Colonic mucosa (tissue), 4 donors: ENCODE measurements around the gene TSHR. TPM values are rescaled to one million over a fixed set of nuclear protein-coding genes. Genes with fewer than 3 reads are reported as not detected.

Experiments
- DNase-seq: peaks from one replicate; pipeline ENCODE4 v3.0.0-alpha.2; 2020
- H3K27ac ChIP-seq: fragments of 200-600 bp; one replicate; pipeline ENCODE4 v1.8.0; 2021
- H3K27me3 ChIP-seq: fragments of 200-600 bp; one replicate; pipeline ENCODE4 v1.8.0; 2021
- H3K36me3 ChIP-seq: fragments of 200-600 bp; one replicate; pipeline ENCODE4 v1.8.0; 2021
- H3K4me1 ChIP-seq: fragments of 200-600 bp; one replicate; pipeline ENCODE4 v1.8.0; 2021; ENCODE audit warnings: mild to moderate bottlenecking
- H3K4me3 ChIP-seq: fragments of 200-600 bp; one replicate; pipeline ENCODE4 v1.8.0; 2021
- H3K9ac ChIP-seq, 2 donors: one replicate each; pipeline ENCODE4 v1.7.0; 2013; ENCODE audit warnings: control low read depth in 2 of 2, low read depth in 2 of 2, low read length in 2 of 2
- H3K9me3 ChIP-seq: fragments of 200-600 bp; one replicate; pipeline ENCODE4 v1.8.0; 2021
- CTCF ChIP-seq: fragments of 200-600 bp; IDR thresholded peaks from one replicate; pipeline ENCODE4 v1.8.0; 2022; ENCODE audit warnings: antibody characterized with exemption, mild to moderate bottlenecking
- intact Hi-C: fragments of 100-400 bp; cut with DNase I; formaldehyde crosslinking; loops from one replicate; pipeline ENCODE4 v1.14.1; 2022
- total RNA-seq, 2 donors: library from RNA; stranded (reverse); fragmentation: NEBNext Ultra II Directional in 1 of 2; extraction: Animal tissue kit (Norgen Biotek cat#: 25700) in 1 of 2; gene quantifications; one replicate each; pipeline ENCODE4 v1.2.1, GENCODE V29; 2021
- donor health status: healthy.
- donor health status: DM: no; HTN: no; CAD: no.
- donor health status: DM: no; HTN: no; CAD: no.

TSHR gene
- total RNA-seq, 2 donors from 2014 or later = 0.11 to 0.25 TPM

GRCh38 chr14:81179631-81180030, 224.2 kb downstream of the TSHR start:
- DNase-seq = no peak
- Histone ChIP-seq H3K9ac (no peak overlapping the region), H3K27ac (no peak overlapping the region), H3K4me1 (peaks cover 5% of the 10 kb centered on the region), H3K27me3 (no peaks in the 10 kb centered on the region), H3K9me3 (no peaks in the 10 kb centered on the region), H3K4me3 (no peak overlapping the region), H3K36me3 (no peaks in the 10 kb centered on the region)
- intact Hi-C loops = no loop called here
- no peak for TF ChIP-seq CTCF

GRCh38 chr14:81187832-81188522, 232.6 kb downstream of the TSHR start:
- Histone ChIP-seq H3K9me3 (no peaks in the 10 kb centered on the region), H3K4me3 (no peak overlapping the region), H3K4me1 (peaks cover 5% of the 10 kb centered on the region), H3K36me3 (no peaks in the 10 kb centered on the region), H3K9ac (no peak overlapping the region), H3K27ac (no peak overlapping the region), H3K27me3 (no peaks in the 10 kb centered on the region)
- TF ChIP-seq CTCF = no peak
- no peak for DNase-seq
- intact Hi-C loops = no loop called here

- Histone ChIP-seq H3K9ac (no peak overlapping the region), H3K4me1 (no peaks in the 10 kb centered on the region), H3K36me3 (no peaks in the 10 kb centered on the region), H3K4me3 (no peak overlapping the region), H3K27ac (no peak overlapping the region), H3K9me3 (no peaks in the 10 kb centered on the region), H3K27me3 (no peaks in the 10 kb centered on the region)
- intact Hi-C loops = no loop called here
- DNase-seq = no peak
- TF ChIP-seq CTCF = no peak
Measured at GRCh38 chr14:81192594-81192993, 237.2 kb downstream of the TSHR start.

- Histone ChIP-seq H3K27ac (no peak overlapping the region), H3K9ac (no peak overlapping the region), H3K27me3 (no peaks in the 10 kb centered on the region), H3K36me3 (no peaks in the 10 kb centered on the region), H3K4me3 (no peak overlapping the region), H3K4me1 (no peaks in the 10 kb centered on the region), H3K9me3 (no peaks in the 10 kb centered on the region)
- no peak for TF ChIP-seq CTCF
- intact Hi-C loops = no loop called here
- no peak for DNase-seq
Measured at GRCh38 chr14:81193924-81194633, 238.7 kb downstream of the TSHR start.

Other genes with a start within 250 kb of the TSHR start
- gene CEP128, start 13.9 kb upstream of the TSHR start, total RNA-seq = 10 to 100 TPM in 1 of 2 donors, 1 to 10 TPM in 1; 4.4 to 11.6 TPM